Fibroblast of mammary gland (primary cell): ENCODE results near the gene SLC35E1.
"Not testable (repeated sequence)": the region's sequence is repeated elsewhere in the genome, so short reads cannot be mapped to it uniquely, and the experiment has no call there.

Source experiments
- DNase-seq: peaks from one replicate; pipeline ENCODE4 v3.0.0-alpha.2; 2010; ENCODE audit warnings: low read depth
- H3K4me3 ChIP-seq: 2 replicates; pipeline ENCODE4 v1.5.1; 2011; ENCODE audit warnings: low read depth, mild to moderate bottlenecking, low read length, moderate library complexity; ENCODE audit not compliant: control insufficient read depth
- CTCF ChIP-seq: conservative IDR thresholded peaks from 2 replicates; pipeline ENCODE4 v1.5.1; 2011; ENCODE audit warnings: low read depth, low read length, inconsistent platforms; ENCODE audit not compliant: control insufficient read depth, insufficient read depth

SLC35E1 gene

GRCh38 chr19:16514383-16515019 is 57.7 kb downstream of the SLC35E1 start:
- no peak overlapping the region for H3K4me3 ChIP-seq
- TF ChIP-seq CTCF, result no peak
- no peak for DNase-seq

- not testable (repeated sequence) for DNase-seq, H3K4me3 ChIP-seq
These were observed 59.6 kb downstream of the SLC35E1 start for GRCh38 chr19:16512611-16513010.

DNA sequence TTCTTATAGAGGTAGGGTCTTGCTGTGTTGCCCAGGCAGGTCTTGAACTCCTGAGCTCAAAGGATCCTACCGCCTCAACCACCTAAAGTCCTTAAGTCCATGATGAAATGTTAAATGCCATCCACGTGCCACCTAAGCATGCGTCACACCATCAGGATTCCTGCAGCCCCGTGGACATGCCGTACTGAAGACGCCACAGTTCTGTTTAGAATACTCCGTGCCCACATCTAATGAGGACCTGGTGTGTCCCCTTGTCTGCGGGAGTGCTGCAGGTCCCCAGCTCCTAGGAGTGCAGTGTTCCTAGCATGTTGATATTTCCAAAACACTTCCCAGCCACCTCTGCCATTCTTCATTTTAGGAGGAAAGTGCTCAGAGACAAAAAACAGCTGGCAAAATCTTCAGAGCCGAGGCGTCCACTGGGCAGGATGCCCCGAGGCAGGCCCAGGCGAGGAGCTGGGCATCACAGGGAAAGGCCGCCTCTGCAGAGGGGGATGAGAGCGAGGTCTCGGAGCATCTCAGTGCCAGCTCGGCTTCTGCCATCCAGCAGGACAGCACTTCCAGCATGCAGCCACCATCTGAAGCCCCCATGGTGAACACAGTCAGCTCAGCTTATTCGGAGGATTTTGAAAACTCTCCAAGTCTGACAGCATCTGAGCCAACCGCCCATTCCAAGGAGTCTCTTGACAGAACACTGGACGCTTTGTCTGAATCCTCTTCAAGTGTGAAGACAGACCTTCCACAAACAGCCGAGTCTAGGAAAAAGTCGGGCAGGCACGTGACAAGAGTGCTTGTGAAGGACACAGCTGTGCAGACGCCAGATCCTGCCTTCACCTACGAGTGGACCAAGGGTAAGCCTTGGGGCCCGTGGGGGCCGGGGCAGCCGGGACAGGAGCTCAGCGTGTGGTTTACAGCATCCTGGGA is 62.8 kb downstream of the SLC35E1 start:
- TF ChIP-seq CTCF, result no peak
- DNase-seq, result peak; percentile 61
- no peak overlapping the region for H3K4me3 ChIP-seq

- TF ChIP-seq CTCF, result no peak
- DNase-seq, result no peak
- H3K4me3 ChIP-seq, result no peak overlapping the region
These were observed 63.7 kb downstream of the SLC35E1 start for GRCh38 chr19:16508546-16508945.

- no peak for TF ChIP-seq CTCF
- DNase-seq, result no peak
- H3K4me3 ChIP-seq, result no peak overlapping the region
These were observed 65.3 kb downstream of the SLC35E1 start for GRCh38 chr19:16506961-16507360.

DNA sequence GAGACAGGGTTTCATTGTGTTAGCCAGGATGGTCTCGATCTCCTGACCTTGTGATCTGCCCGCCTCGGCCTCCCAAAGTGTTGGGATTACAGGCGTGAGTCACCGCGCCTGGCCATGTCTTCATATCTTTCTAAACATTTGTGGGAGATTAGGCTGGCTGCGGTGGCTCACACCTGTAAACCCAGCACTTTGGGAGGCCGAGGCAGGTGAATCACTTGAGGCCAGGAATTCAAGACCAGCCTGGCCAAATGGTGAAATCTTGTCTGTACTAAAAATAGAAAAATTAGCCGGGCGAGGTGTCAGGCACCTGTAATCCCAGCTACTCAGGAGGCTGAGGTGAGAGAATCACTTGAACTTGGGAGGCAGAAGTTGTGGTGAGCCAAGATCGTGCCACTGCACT is 66.1 kb downstream of the SLC35E1 start:
- H3K4me3 ChIP-seq, DNase-seq: not testable (repeated sequence)

DNA sequence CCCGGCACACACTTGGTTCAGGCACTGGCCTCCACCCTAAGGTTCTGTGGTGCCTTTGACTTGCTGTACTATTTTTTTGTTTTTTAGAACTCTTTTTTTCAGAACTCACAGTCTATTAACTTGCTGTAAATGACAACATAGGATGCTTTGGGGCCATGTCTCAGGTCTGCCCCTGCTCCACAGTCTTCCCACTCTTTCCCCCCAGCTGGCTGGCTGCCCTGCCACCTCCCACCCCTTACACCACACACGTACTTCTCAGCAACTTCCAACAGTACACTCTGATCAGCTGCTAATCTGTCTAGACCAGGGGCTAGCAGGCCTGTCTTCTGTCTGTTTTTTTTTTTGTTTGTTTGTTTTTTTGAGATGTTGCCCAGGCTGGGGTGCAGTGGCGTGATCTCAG is 67.9 kb downstream of the SLC35E1 start:
- DNase-seq, result no peak
- H3K4me3 ChIP-seq, result no peak overlapping the region
- TF ChIP-seq CTCF, result no peak
